Fibroblast of mammary gland (primary cell): Measurements from ENCODE around the gene CHD9.
A peak's percentile ranks its signal among the peaks of the same experiment; 100 is the strongest.
"Not testable (repeated sequence)": the region's sequence is repeated elsewhere in the genome, so short reads cannot be mapped to it uniquely, and the experiment has no call there.

Experiments used
- DNase-seq: peaks from one replicate; pipeline ENCODE4 v3.0.0-alpha.2; 2010; ENCODE audit warnings: low read depth
- H3K4me3 ChIP-seq: 2 replicates; pipeline ENCODE4 v1.5.1; 2011; ENCODE audit warnings: low read depth, mild to moderate bottlenecking, low read length, moderate library complexity; ENCODE audit not compliant: control insufficient read depth
- TF ChIP-seq, protein P1 (sequence below): conservative IDR thresholded peaks from 2 replicates; pipeline ENCODE4 v1.5.1; 2011; ENCODE audit warnings: low read depth, low read length, inconsistent platforms; ENCODE audit not compliant: control insufficient read depth, insufficient read depth

Gene CHD9

DNA sequence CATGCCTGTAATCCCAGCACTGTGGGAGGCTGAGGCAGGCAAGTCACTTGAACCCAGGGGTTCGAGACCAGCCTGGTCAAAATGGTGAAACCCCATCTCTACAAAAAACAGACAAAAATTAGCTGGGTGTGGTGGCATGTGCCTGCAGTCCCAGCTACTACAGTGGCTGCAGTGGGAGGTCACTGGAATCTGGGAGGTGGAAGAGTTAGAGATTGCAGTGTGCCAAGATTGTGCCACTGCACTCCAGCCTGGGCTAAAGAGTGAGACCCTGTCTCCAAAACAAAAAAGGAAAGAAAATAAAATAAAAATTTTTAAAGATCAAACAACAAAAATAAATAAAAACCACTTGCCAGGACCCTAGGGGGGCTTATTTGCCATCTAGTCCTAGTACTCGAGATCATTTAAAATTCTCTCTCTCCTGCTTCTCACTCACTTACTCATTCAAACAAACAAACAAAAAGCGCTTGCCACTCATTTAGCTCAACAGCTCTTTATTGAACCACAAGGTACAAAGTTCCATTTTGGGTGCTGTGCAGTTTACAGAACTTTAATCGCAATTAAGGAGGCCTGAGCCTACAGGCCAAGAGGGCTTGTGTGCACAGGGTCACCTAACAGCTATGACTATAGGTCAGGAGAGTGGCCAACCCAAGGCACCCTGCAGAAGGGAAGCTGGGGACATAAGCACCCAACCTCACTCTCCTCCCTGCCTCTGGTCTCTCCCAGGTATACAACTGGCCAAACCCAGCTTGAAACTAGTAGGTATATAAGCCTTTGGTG is 6.5 kb upstream of the CHD9 start:
- TF ChIP-seq, protein P1, sequence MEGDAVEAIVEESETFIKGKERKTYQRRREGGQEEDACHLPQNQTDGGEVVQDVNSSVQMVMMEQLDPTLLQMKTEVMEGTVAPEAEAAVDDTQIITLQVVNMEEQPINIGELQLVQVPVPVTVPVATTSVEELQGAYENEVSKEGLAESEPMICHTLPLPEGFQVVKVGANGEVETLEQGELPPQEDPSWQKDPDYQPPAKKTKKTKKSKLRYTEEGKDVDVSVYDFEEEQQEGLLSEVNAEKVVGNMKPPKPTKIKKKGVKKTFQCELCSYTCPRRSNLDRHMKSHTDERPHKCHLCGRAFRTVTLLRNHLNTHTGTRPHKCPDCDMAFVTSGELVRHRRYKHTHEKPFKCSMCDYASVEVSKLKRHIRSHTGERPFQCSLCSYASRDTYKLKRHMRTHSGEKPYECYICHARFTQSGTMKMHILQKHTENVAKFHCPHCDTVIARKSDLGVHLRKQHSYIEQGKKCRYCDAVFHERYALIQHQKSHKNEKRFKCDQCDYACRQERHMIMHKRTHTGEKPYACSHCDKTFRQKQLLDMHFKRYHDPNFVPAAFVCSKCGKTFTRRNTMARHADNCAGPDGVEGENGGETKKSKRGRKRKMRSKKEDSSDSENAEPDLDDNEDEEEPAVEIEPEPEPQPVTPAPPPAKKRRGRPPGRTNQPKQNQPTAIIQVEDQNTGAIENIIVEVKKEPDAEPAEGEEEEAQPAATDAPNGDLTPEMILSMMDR: no peak
- H3K4me3 ChIP-seq: no peak overlapping the region
- DNase-seq: no peak

GRCh38 chr16:53051255-53051654 is 3.5 kb upstream of the CHD9 start:
- H3K4me3 ChIP-seq, DNase-seq: not testable (repeated sequence)

GRCh38 chr16:53052519-53053501 is 2.0 kb upstream of the CHD9 start, which contains the start of gene CHD9NB:
CHD9NB (minus strand) TSS chr16:53052897; CDS start chr16:53044158, 8,739 bp downstream.
- peak within 1 kb of the TSS; percentile 38 for H3K4me3 ChIP-seq
- TF ChIP-seq, protein P1: no peak

DNA sequence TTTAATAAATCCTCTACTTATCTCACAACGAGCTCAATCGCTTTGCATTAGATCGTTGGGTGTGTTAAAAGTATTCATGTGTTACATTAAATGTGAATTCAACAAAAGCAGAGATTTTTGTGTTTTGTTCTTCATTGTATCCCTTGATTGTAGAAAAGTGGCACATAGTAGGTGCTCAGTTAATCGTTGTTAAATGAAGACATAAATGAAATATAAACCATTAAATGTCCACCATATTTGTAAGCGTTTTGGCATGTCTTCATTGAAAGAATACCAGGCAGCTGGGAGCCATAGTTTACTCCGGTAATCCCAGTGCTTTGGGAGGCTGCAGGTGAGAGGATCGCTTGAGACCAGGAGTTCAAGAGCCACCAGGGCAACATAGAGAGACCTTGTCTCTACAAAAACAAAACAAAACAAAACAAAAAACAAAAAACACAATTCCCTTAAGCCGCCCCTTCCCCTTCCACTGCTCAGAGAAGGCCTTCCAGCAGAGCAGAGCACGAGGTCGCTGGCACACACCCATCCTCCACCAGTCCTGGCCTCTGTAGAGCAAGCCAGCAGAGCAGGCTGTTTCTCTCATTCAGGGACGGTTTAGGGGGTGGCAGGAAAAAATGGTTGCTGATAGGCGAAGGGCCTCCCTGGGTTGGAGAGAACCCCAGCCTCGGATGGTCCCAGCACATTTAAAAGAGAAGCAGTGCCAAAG is 673 bp upstream of the CHD9 start:
- peak overlapping the region; percentile 72 for H3K4me3 ChIP-seq
- peak; percentile 39 for DNase-seq
- TF ChIP-seq, protein P1: no peak

More at GRCh38 chr16:53052519-53053501, 2.0 kb upstream of the CHD9 start, which contains the start of gene CHD9NB:
- peak; percentile 89 for DNase-seq

DNA sequence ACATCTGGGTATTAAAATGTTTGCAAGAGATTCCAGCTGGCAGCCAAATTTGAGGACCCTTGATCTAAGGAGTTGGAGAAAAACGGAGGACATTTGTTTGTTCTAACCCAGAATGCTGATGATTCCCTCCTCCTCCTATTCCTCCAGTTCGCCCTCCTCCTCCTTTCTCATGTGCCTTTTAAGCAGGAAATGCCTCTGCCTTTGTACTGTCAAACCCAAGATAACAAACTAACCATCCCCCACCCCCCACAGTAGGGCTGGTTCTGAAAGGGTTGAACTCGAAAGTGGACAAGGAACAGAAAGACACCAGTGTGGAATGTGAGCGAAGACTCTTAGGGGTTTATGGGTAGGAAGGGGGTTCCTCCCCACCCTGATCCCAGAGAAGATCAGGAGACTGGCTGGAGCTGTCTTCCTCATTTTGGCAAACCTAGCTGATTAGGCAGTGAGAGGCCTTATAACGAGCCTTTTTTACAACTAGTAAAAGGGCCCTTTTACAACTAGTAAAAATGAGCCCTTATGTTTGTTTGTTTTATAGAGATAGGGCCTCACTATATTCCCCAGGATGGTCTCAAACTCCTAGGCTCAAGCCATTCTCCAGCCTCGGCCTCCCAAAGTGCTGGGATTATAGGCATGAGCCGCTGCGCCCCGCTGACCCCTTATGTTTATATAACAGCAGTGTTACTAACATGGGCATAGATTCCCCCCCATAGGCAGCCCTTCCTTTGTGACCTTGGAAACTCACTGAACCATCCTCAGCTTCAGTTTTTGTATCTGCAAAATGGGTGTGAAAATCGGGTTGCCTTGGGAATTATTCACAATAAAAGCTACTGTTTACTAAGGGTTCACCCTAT is 975 bp downstream of the CHD9 start:
- TF ChIP-seq, protein P1: no peak
- peak overlapping the region; percentile 72 for H3K4me3 ChIP-seq
- peak; percentile 78 for DNase-seq

GRCh38 chr16:53056392-53056881 is 1.6 kb downstream of the CHD9 start:
- H3K4me3 ChIP-seq: no peak overlapping the region
- TF ChIP-seq, protein P1: no peak
- peak; percentile 82 for DNase-seq
